D721Med (cell line): Measurements from ENCODE around the gene SERP2.

Experiments used
- DNase-seq: peaks from one replicate; pipeline ENCODE4 v3.0.0; 2011; ENCODE audit warnings: low spot score; ENCODE audit not compliant: insufficient read length
- FAIRE-seq: peaks from 2 replicates; lab custom pipeline; 2011; peaks lifted over from hg19 to GRCh38; lab: Jason Lieb, UNC
- TF ChIP-seq, protein P1 (sequence below): IDR thresholded peaks from 2 replicates; pipeline ENCODE4 v1.5.1; 2012; ENCODE audit warnings: mild to moderate bottlenecking, control low read depth; ENCODE audit not compliant: insufficient read depth; ENCODE audit errors: missing control alignments

SERP2 gene

GRCh38 chr13:44388427-44389059 lies 14.9 kb downstream of the SERP2 start:
- DNase-seq: no peak
- FAIRE-seq: no peak
- TF ChIP-seq, protein P1, sequence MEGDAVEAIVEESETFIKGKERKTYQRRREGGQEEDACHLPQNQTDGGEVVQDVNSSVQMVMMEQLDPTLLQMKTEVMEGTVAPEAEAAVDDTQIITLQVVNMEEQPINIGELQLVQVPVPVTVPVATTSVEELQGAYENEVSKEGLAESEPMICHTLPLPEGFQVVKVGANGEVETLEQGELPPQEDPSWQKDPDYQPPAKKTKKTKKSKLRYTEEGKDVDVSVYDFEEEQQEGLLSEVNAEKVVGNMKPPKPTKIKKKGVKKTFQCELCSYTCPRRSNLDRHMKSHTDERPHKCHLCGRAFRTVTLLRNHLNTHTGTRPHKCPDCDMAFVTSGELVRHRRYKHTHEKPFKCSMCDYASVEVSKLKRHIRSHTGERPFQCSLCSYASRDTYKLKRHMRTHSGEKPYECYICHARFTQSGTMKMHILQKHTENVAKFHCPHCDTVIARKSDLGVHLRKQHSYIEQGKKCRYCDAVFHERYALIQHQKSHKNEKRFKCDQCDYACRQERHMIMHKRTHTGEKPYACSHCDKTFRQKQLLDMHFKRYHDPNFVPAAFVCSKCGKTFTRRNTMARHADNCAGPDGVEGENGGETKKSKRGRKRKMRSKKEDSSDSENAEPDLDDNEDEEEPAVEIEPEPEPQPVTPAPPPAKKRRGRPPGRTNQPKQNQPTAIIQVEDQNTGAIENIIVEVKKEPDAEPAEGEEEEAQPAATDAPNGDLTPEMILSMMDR: no peak

- TF ChIP-seq, protein P1: no peak
- FAIRE-seq (no peak), DNase-seq (no peak)
These were observed 15.5 kb downstream of the SERP2 start for GRCh38 chr13:44389060-44389666.

DNA sequence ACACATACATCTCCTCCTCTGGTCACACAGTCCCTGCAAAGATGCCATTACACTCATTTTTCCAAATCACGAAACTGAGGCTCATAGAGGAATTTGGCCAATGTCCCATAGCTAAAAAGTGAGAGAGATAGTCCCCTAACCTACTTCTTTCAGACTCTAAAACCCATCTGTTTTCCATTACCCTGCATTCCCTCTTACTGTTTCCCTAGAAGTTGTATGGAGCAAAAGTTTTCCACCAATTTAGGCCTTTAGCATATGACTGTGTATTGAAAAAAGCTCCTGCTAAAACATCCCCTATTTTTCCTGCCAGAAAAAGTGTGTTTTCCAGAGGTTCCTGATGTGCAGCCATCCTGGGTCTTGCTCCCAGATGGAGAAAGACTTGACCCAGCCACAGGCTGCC lies 16.3 kb downstream of the SERP2 start:
- TF ChIP-seq, protein P1: no peak
- DNase-seq (no peak), FAIRE-seq (no peak)

GRCh38 chr13:44393391-44393790 lies 19.8 kb downstream of the SERP2 start:
- DNase-seq: no peak

GRCh38 chr13:44394658-44395057 lies 21.0 kb downstream of the SERP2 start:
- TF ChIP-seq, protein P1: no peak
- DNase-seq (no peak), FAIRE-seq (no peak)

More at GRCh38 chr13:44393391-44393790, 19.8 kb downstream of the SERP2 start:
- FAIRE-seq: no peak
- TF ChIP-seq, protein P1: no peak

DNA sequence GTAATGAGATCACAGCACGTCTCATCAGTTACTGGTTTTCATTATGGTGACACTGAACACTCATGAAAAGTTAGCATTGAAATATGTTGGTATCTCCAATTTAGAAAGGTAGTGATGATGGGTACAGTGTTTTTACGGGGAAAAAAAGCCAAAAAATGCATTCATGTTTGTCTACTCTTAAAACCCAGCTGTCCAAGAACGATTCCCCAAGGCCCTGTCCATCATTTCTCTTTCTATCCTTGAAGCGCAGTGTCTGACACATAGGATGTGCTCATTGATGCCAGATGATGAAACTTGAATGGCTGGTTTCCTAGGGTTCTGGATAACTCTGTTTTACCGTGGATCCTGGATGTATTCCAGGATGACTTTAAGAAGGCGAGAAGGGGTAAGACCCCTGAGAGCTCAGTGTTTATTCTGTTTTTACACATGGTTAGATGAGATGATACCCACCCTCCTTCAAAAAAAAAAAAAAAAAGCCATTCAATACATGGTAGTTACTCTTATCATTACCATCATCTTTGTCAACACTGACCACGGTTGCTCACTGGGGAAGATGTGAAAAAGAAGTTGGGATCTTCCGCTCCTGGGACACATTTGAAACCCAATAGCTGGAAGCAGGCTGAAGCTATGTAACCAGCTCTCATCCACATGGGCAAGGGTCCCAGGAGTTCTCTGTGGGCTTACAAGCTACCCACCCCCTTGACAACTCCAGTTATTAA lies 22.5 kb downstream of the SERP2 start:
- FAIRE-seq (no peak), DNase-seq (no peak)
- TF ChIP-seq, protein P1: no peak
